Neuron (in vitro differentiated cells): ENCODE measurements around the gene TOX2.

Experiments
- H2AFZ ChIP-seq: one replicate; pipeline ENCODE4 v1.6.1; 2013; ENCODE audit warnings: low read depth, mild to moderate bottlenecking, inconsistent platforms, low read length, moderate library complexity
- H3K27me3 ChIP-seq: one replicate; pipeline ENCODE4 v1.6.1; 2013; ENCODE audit warnings: low read length; ENCODE audit not compliant: insufficient read depth
- H3K36me3 ChIP-seq: one replicate; pipeline ENCODE4 v1.6.1; 2013; ENCODE audit warnings: low read length; ENCODE audit not compliant: insufficient read depth
- H3K4me1 ChIP-seq: one replicate; pipeline ENCODE4 v1.6.1; 2013; ENCODE audit warnings: low read length; ENCODE audit not compliant: insufficient read depth
- H3K4me3 ChIP-seq: 2 replicates; pipeline ENCODE4 v1.5.1; 2013; ENCODE audit warnings: mild to moderate bottlenecking, low read length, moderate library complexity
- H3K9me3 ChIP-seq: one replicate; pipeline ENCODE4 v1.6.1; 2013; ENCODE audit warnings: low read length

The TOX2 gene

GRCh38 chr20:44030394-44030793 is 115.7 kb downstream of the TOX2 start:
- Histone ChIP-seq H3K4me3 (no peak overlapping the region), H2AFZ (no peak overlapping the region), H3K9me3 (peaks cover 1% of the 10 kb centered on the region), H3K4me1 (no peaks in the 10 kb centered on the region), H3K36me3 (no peaks in the 10 kb centered on the region), H3K27me3 (peaks cover 2% of the 10 kb centered on the region)

DNA sequence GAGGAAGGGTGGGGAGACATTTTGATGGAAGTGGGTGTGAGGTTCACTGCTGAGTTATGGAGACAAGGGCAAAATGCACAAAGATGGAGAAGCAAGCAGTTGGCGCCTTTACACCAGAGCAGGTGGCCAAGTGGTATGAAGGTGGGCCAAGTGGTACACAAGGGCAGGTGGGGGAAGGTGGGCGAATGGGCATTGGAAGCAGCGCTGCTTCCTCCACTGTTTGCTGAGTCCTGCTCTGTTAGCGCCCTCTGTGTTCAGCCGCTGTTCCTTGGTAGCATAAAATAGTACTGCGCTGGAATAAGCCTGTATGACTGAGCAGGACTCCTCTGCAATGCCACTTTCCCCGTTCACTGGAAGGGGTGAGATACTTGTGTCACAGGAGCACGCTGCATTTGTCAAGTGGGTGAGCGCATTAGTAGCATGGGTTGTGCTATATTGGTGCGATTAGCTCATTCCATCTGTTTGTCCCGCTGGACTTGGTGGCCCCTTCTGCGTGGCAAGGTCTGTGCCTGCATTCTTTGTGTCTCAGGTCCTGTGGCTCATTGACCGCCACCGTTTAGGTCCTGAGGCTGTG is 116.4 kb downstream of the TOX2 start:
- Histone ChIP-seq H2AFZ (no peak overlapping the region), H3K4me3 (no peak overlapping the region), H3K9me3 (peaks cover 1% of the 10 kb centered on the region), H3K4me1 (no peaks in the 10 kb centered on the region), H3K27me3 (peaks cover 2% of the 10 kb centered on the region), H3K36me3 (no peaks in the 10 kb centered on the region)

DNA sequence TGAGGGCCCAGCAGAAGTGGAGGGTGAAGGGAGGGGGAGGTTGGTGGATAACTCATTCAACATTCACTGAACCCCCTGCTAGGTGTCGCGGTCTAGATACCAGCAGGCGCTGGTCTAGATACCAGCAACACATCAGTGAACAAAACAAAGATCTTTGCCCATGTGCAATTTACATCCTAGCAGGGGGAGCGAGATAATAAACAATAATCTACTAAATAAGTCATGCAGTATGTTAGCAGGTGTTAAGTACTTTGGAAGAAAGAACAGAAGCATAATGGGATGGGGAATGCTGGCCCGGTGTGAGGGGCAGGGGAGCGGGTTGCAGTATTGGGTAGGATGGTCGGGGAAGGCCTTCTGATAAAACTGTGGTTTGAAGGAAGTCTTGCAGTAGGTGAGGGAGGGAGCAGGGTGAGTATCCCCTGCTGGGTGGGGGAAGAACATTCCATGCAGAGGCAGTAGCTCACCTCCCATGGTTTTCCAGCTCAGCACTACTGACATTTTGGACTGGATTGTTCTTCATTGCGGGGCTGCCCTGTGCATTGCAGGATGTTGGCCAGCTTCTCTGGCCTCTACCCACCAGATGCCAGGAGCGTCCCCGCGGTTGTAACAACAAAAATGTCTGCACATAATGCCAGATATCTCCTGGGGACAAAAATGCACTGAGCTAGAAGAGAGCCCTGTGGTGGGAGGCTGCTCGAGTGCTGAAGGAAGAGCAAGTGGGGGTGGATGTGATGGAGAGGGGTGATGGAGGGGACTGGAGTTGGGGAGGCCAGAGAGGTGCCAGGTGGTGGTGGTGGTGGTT is 117.3 kb downstream of the TOX2 start:
- Histone ChIP-seq H3K36me3 (no peaks in the 10 kb centered on the region), H3K4me3 (no peak overlapping the region), H3K9me3 (peaks cover 1% of the 10 kb centered on the region), H3K27me3 (peaks cover 2% of the 10 kb centered on the region), H3K4me1 (no peaks in the 10 kb centered on the region), H2AFZ (no peak overlapping the region)

DNA sequence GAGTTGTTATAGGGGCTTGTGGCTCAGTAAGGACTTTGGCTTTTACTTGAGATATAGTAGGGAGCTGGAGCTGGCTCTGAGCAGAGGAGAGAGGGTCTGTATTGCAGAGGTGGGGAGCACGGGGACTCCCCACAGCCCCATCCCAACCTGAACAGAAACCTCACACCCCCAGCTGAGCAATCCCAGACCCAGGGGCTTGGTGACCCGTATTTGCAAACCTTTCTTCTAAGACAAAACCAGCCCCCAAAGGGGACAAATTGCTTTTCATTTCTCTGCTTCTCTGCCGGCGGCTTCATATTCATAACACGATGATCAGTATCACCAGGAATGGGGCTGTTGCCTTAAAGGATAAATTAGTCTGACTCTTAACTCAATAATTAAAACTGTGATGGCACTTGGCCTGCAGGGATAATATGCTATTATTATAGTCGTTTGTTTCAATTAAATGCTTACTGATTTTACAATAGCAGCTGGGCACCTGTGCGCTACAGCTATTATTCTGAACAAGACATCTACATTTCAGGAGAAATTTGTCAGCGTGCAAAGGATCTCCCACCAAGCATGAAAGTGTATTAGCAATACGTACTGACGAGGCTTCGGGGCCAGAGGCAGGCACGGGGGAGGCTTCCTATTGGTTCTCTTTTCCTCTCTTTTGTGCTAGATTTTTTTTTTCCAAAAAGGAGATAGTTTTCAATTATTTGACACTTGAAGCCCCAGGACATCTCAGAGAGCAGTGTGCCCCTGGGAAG is 118.1 kb downstream of the TOX2 start:
- H3K4me3 ChIP-seq = no peak overlapping the region
- H3K4me1 ChIP-seq = no peaks in the 10 kb centered on the region
- H3K9me3 ChIP-seq = peaks cover 1% of the 10 kb centered on the region
- H2AFZ ChIP-seq = no peak overlapping the region
- no peaks in the 10 kb centered on the region for H3K36me3 ChIP-seq
- peaks cover 2% of the 10 kb centered on the region for H3K27me3 ChIP-seq

DNA sequence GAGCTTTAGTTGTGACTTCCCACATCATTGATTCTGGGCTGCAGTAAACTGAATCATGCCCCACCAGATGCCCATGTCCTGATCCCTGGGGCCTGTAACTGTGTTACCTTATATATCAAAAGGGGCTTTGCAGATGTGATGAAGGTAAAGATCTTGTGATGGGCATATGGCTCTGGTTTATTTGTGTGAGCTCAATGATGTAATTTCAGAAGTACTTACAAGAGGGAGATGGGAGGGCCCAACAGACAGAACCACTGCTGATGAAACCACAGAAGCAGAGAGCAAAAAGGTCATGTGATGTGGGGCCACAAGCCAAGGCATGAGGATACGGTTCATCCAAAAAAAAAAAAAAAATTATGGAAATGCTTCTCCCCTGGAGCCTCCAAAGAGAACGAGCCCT is 118.7 kb downstream of the TOX2 start:
- Histone ChIP-seq H3K27me3 (peaks cover 2% of the 10 kb centered on the region), H3K4me1 (no peaks in the 10 kb centered on the region), H3K4me3 (no peak overlapping the region), H2AFZ (no peak overlapping the region), H3K9me3 (peaks cover 1% of the 10 kb centered on the region), H3K36me3 (no peaks in the 10 kb centered on the region)

- H3K27me3 ChIP-seq = peaks cover under 1% of the 10 kb centered on the region
- H3K4me1 ChIP-seq = no peaks in the 10 kb centered on the region
- peaks cover 1% of the 10 kb centered on the region for H3K9me3 ChIP-seq
- H2AFZ ChIP-seq = no peak overlapping the region
- no peaks in the 10 kb centered on the region for H3K36me3 ChIP-seq
- H3K4me3 ChIP-seq = no peak overlapping the region
These were observed 119.2 kb downstream of the TOX2 start for GRCh38 chr20:44033873-44034272.

DNA sequence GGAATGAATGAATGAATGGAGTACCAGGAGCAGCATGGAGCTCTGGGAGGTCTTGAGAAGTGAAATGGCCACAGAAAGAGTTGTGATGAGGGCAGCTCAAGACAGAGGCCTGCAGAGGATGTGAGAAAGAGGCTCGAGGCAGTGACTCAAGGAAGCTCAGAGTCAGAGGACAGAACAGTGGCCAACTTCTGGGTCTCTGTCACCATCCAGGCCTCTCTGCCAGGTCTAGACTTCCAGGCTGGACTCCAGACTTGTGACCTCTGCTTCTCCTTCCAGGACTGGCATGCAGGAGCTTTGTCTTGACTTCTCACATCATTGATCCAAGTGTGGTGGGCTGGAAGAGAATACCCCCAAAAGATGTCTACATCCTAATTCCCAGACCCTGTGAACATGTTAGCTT is 119.8 kb downstream of the TOX2 start:
- no peaks in the 10 kb centered on the region for H3K36me3 ChIP-seq
- no peak overlapping the region for H3K4me3 ChIP-seq
- no peaks in the 10 kb centered on the region for H3K4me1 ChIP-seq
- H2AFZ ChIP-seq = no peak overlapping the region
- H3K9me3 ChIP-seq = peaks cover 1% of the 10 kb centered on the region
- no peaks in the 10 kb centered on the region for H3K27me3 ChIP-seq

- H3K36me3 ChIP-seq = no peaks in the 10 kb centered on the region
- no peak overlapping the region for H3K4me3 ChIP-seq
- H3K27me3 ChIP-seq = no peaks in the 10 kb centered on the region
- H2AFZ ChIP-seq = no peak overlapping the region
- H3K9me3 ChIP-seq = peaks cover 1% of the 10 kb centered on the region
- H3K4me1 ChIP-seq = no peaks in the 10 kb centered on the region
These were observed 120.4 kb downstream of the TOX2 start for GRCh38 chr20:44034965-44035635.

DNA sequence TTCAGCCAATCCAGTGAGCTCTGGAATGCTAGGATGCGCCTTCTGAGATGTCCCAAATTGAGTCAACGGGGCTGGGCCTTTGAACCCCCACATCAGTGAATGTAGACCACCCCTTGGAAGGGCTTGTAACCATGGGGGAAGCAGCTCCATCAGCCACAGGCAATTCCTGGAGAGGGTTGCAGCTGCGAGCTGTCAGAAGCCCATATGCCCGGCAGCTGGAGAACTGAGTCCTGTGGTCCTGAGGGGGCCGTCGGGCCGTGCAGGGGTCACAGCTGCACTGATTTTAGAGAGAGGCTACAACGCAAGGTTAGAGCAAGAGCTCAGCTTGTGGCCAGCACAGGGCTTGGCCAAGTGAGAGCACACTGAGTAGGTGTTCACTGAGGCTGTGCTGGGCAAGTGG is 121.3 kb downstream of the TOX2 start:
- Histone ChIP-seq H3K4me3 (no peak overlapping the region), H3K4me1 (no peaks in the 10 kb centered on the region), H2AFZ (no peak overlapping the region), H3K27me3 (no peaks in the 10 kb centered on the region), H3K36me3 (no peaks in the 10 kb centered on the region), H3K9me3 (peaks cover under 1% of the 10 kb centered on the region)

DNA sequence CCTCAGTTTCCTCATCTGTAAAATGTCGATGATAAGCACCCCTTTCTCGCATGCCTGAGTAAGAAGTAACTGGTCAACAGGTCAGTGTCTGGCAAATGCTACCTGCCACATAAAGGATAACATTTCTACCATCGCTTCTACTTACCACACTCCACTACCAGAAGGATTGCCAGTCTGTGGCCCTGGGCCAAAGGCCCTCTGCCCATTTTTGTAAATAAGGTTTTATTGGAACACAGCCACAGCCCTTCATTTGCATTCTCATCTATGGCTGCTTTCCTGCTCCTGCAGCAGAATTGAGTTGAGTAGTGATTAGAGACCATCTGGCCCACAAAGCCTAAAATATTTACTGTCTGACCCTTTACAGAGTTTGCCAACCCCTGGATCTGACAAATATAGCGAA is 121.8 kb downstream of the TOX2 start:
- H3K9me3 ChIP-seq = no peaks in the 10 kb centered on the region
- H3K36me3 ChIP-seq = no peaks in the 10 kb centered on the region
- no peak overlapping the region for H2AFZ ChIP-seq
- no peaks in the 10 kb centered on the region for H3K27me3 ChIP-seq
- no peak overlapping the region for H3K4me3 ChIP-seq
- no peaks in the 10 kb centered on the region for H3K4me1 ChIP-seq

GRCh38 chr20:44038681-44039123 is 124.0 kb downstream of the TOX2 start:
- H2AFZ ChIP-seq = no peak overlapping the region
- no peaks in the 10 kb centered on the region for H3K4me1 ChIP-seq
- no peak overlapping the region for H3K4me3 ChIP-seq
- no peaks in the 10 kb centered on the region for H3K36me3 ChIP-seq
- H3K9me3 ChIP-seq = no peaks in the 10 kb centered on the region
- H3K27me3 ChIP-seq = no peaks in the 10 kb centered on the region

- Histone ChIP-seq H3K36me3 (no peaks in the 10 kb centered on the region), H3K27me3 (no peaks in the 10 kb centered on the region), H3K4me1 (no peaks in the 10 kb centered on the region), H3K9me3 (no peaks in the 10 kb centered on the region), H2AFZ (no peak overlapping the region), H3K4me3 (no peak overlapping the region)
These were observed 124.5 kb downstream of the TOX2 start for GRCh38 chr20:44039147-44039546.

DNA sequence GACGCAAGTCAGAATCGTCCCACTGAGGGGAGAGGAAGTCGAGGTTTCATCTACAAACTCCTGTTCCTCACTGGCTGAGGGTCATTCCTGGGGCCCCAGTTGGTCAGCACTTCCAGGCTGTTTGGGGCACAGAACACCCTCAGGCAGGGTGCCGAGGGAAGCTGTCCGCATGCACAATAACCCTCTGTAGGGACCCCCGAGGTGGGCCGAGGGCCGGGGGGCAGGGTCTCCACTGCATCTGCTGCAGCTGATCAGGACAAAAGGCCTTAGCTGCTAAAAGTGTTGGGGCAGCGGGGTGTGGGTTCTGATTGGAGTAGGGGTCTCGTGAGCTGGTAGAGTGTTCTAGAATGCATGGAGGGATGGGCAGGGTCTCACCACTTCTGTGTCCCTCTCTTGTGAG is 125.1 kb downstream of the TOX2 start:
- Histone ChIP-seq H3K4me1 (no peaks in the 10 kb centered on the region), H3K27me3 (no peaks in the 10 kb centered on the region), H3K36me3 (no peaks in the 10 kb centered on the region), H3K9me3 (no peaks in the 10 kb centered on the region), H2AFZ (no peak overlapping the region), H3K4me3 (no peak overlapping the region)
